ENCODE data around the gene HIP1R. TPM values are rescaled to one million over a fixed set of nuclear protein-coding genes. Genes with fewer than 3 reads are reported as not detected.

HIP1R gene
- total RNA-seq, 1 donor from 2014 or later, result 36.1 TPM

GRCh38 chr12:122870163-122870842 lies 35.0 kb downstream of the HIP1R start:
- no peak for FAIRE-seq
- Histone ChIP-seq H3K27me3 (ENCODE audit: control insufficient read depth, insufficient read depth, low read length) (no peaks in the 10 kb centered on the region), H3K36me3 (ENCODE audit: control insufficient read depth, insufficient read depth, low read length) (peaks cover 34% of the 10 kb centered on the region), H3K4me3 (ENCODE audit: low read depth, low read length) (no peak overlapping the region)
- no peak for DNase-seq (ENCODE audit: low read depth)
- no peak for TF ChIP-seq CTCF (IDR thresholded peaks at IDR 0.05; ENCODE audit: insufficient read depth, low read length, severe bottlenecking)

GRCh38 chr12:122870867-122871664 lies 35.8 kb downstream of the HIP1R start:
- FAIRE-seq, result no peak
- no peaks in the 10 kb centered on the region for H3K27me3 ChIP-seq (ENCODE audit: control insufficient read depth, insufficient read depth, low read length)
- DNase-seq (ENCODE audit: low read depth), result no peak
- TF ChIP-seq CTCF (IDR thresholded peaks at IDR 0.05; ENCODE audit: insufficient read depth, low read length, severe bottlenecking), result no peak
- H3K4me3 ChIP-seq (ENCODE audit: low read depth, low read length), result no peak overlapping the region
- H3K36me3 ChIP-seq (ENCODE audit: control insufficient read depth, insufficient read depth, low read length), result peaks cover 28% of the 10 kb centered on the region

- no peaks in the 10 kb centered on the region for H3K27me3 ChIP-seq (ENCODE audit: control insufficient read depth, insufficient read depth, low read length)
- H3K4me3 ChIP-seq (ENCODE audit: low read depth, low read length), result no peak overlapping the region
- H3K36me3 ChIP-seq (ENCODE audit: control insufficient read depth, insufficient read depth, low read length), result peaks cover 23% of the 10 kb centered on the region
- no peak for TF ChIP-seq CTCF (IDR thresholded peaks at IDR 0.05; ENCODE audit: insufficient read depth, low read length, severe bottlenecking)
- DNase-seq (ENCODE audit: low read depth) (peak; percentile 88), FAIRE-seq (no peak)
Measured at GRCh38 chr12:122871851-122872780, 36.9 kb downstream of the HIP1R start.

- FAIRE-seq (no peak), DNase-seq (ENCODE audit: low read depth) (no peak)
- no peak overlapping the region for H3K4me3 ChIP-seq (ENCODE audit: low read depth, low read length)
- no peaks in the 10 kb centered on the region for H3K27me3 ChIP-seq (ENCODE audit: control insufficient read depth, insufficient read depth, low read length)
- peaks cover 21% of the 10 kb centered on the region for H3K36me3 ChIP-seq (ENCODE audit: control insufficient read depth, insufficient read depth, low read length)
- TF ChIP-seq CTCF (IDR thresholded peaks at IDR 0.05; ENCODE audit: insufficient read depth, low read length, severe bottlenecking), result no peak
Measured at GRCh38 chr12:122872815-122873361, 37.6 kb downstream of the HIP1R start.

- H3K27me3 ChIP-seq (ENCODE audit: control insufficient read depth, insufficient read depth, low read length), result no peaks in the 10 kb centered on the region
- no peak for DNase-seq (ENCODE audit: low read depth)
- no peak overlapping the region for H3K4me3 ChIP-seq (ENCODE audit: low read depth, low read length)
- no peak for TF ChIP-seq CTCF (IDR thresholded peaks at IDR 0.05; ENCODE audit: insufficient read depth, low read length, severe bottlenecking)
- H3K36me3 ChIP-seq (ENCODE audit: control insufficient read depth, insufficient read depth, low read length), result peaks cover 18% of the 10 kb centered on the region
- no peak for FAIRE-seq
Measured at GRCh38 chr12:122873540-122873939, 38.3 kb downstream of the HIP1R start.

Measured in bronchial epithelial cell (primary cell).